Astrocyte (in vitro differentiated cells and primary cell): ENCODE results near the gene MYOM3.

Experiments
- EZH2 ChIP-seq: IDR thresholded peaks from 2 replicates; pipeline ENCODE4 v1.6.1; 2012; ENCODE audit warnings: mild to moderate bottlenecking, low read length, inconsistent platforms; ENCODE audit not compliant: insufficient read depth
- TF ChIP-seq, protein P1 (sequence below): IDR thresholded peaks from 2 replicates; pipeline ENCODE4 v1.5.1; 2011; ENCODE audit warnings: low read depth, mild to moderate bottlenecking, inconsistent platforms, low read length, moderate library complexity; ENCODE audit not compliant: insufficient read depth

DNA sequence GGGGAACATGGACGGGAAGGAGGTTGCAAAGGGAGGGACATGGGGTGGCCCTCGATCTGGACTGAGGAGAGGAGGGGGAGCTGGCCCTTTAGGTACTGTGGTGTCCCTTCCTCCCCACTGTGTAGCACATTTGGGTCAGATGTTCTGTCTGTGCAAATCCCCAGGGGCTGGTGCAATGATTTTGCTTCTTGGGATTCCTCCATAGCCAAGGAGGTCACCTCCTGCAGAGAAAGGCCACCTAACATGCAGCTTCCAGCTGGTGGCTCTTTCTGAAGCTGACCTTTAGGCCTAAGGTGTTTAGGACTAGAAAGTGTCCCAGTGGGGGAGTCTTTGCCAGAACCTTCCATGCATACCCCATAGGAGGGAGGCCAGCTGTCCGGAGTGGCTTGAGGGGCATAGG, 9.0 kb upstream of the MYOM3 start:
- TF ChIP-seq, protein P1, sequence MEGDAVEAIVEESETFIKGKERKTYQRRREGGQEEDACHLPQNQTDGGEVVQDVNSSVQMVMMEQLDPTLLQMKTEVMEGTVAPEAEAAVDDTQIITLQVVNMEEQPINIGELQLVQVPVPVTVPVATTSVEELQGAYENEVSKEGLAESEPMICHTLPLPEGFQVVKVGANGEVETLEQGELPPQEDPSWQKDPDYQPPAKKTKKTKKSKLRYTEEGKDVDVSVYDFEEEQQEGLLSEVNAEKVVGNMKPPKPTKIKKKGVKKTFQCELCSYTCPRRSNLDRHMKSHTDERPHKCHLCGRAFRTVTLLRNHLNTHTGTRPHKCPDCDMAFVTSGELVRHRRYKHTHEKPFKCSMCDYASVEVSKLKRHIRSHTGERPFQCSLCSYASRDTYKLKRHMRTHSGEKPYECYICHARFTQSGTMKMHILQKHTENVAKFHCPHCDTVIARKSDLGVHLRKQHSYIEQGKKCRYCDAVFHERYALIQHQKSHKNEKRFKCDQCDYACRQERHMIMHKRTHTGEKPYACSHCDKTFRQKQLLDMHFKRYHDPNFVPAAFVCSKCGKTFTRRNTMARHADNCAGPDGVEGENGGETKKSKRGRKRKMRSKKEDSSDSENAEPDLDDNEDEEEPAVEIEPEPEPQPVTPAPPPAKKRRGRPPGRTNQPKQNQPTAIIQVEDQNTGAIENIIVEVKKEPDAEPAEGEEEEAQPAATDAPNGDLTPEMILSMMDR = no peak
- no peak for TF ChIP-seq EZH2
